OCI-LY3 (cell line): ENCODE measurements around the gene ZNF436.

Experiments used
- H2AFZ ChIP-seq: fragments of 200-600, 300-600 bp; shearing (Covaris generic); 2 replicates; pipeline ENCODE4 v1.6.0; 2014; ENCODE audit warnings: antibody characterized with exemption, low read depth, low read length
- H3K27ac ChIP-seq: fragments of 200-600, 300-600 bp; sonication (generic); 2 replicates; pipeline ENCODE4 v1.5.1; 2014; ENCODE audit warnings: mild to moderate bottlenecking, low read length, moderate library complexity, mixed read lengths
- H3K27me3 ChIP-seq: fragments of 200-600, 300-600 bp; sonication (generic); 2 replicates; pipeline ENCODE4 v1.6.1; 2014; ENCODE audit warnings: low read depth, low read length, mixed read lengths
- H3K36me3 ChIP-seq: fragments of 200-600, 300-600 bp; sonication (generic); replicated peaks from 2 replicates; pipeline ENCODE3; 2014; ENCODE audit warnings: low read depth, low read length, mixed read lengths
- H3K4me1 ChIP-seq: fragments of 300-600, 200-600 bp; sonication (generic); 2 replicates; pipeline ENCODE4 v1.6.1; 2014; ENCODE audit warnings: low read length, mixed read lengths
- H3K4me2 ChIP-seq: fragments of 200-600, 300-600 bp; sonication (generic); 2 replicates; pipeline ENCODE4 v1.6.1; 2014; ENCODE audit warnings: low read length, mixed read lengths
- H3K4me3 ChIP-seq: fragments of 300-600, 200-600 bp; sonication (generic); 2 replicates; pipeline ENCODE4 v1.5.1; 2014; ENCODE audit warnings: antibody characterized with exemption, mild to moderate bottlenecking, low read length, moderate library complexity
- H3K79me2 ChIP-seq: fragments of 300-600, 200-600 bp; shearing (Covaris generic); 2 replicates; pipeline ENCODE4 v1.6.1; 2014; ENCODE audit warnings: mild to moderate bottlenecking, low read length, mixed read lengths
- H3K9ac ChIP-seq: fragments of 300-600, 200-600 bp; shearing (Covaris generic); 2 replicates; pipeline ENCODE4 v1.6.0; 2014; ENCODE audit warnings: mild to moderate bottlenecking, low read length, moderate library complexity
- H3K9me3 ChIP-seq: fragments of 200-600, 300-600 bp; shearing (Covaris generic); 2 replicates; pipeline ENCODE4 v1.6.1; 2014; ENCODE audit warnings: low read length, mixed read lengths; ENCODE audit not compliant: insufficient read depth
- H4K20me1 ChIP-seq: fragments of 200-600, 300-600 bp; sonication (generic); 2 replicates; pipeline ENCODE4 v1.6.1; 2016; ENCODE audit warnings: low read length, mixed read lengths; ENCODE audit not compliant: insufficient read depth
- EZH2phosphoT487 ChIP-seq: fragments of 200-600 bp; shearing (Covaris generic); IDR thresholded peaks from 2 replicates; pipeline ENCODE4 v1.6.1; 2018; ENCODE audit warnings: antibody characterized with exemption, mixed run types, low read depth
- TF ChIP-seq, protein P1 (sequence below): fragments of 200-600, 300-600 bp; sonication (generic); IDR thresholded peaks from 2 replicates; pipeline ENCODE4 v1.5.1; 2014; ENCODE audit warnings: antibody characterized with exemption, low read length, low read depth

Gene ZNF436

DNA sequence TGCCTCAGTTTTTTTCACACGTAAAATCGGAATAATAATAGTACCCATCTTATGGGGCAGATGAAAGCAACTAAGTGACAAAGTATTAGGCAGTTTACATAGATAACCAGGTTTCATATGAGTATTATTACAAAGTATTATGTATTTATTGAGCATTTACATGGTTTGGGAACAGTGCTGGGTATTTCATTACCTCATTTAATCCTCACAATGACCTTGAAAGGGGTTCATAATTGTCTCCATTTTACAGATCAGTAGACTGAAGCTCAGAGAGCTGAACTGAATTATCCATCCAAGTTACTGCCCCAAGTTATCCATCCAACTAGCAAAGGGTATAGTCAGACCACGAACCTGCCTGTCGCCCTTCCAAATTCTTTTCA, 33.7 kb upstream of the ZNF436 start:
- H3K36me3 ChIP-seq, result no peaks in the 10 kb centered on the region
- peak overlapping the region; percentile 44 for H3K4me3 ChIP-seq
- H3K4me2 ChIP-seq, result peak overlapping the region; percentile 54
- H3K79me2 ChIP-seq, result no peaks in the 10 kb centered on the region
- H3K9ac ChIP-seq, result no peak overlapping the region
- no peaks in the 10 kb centered on the region for H3K27me3 ChIP-seq
- TF ChIP-seq EZH2phosphoT487, result no peak
- TF ChIP-seq, protein P1, sequence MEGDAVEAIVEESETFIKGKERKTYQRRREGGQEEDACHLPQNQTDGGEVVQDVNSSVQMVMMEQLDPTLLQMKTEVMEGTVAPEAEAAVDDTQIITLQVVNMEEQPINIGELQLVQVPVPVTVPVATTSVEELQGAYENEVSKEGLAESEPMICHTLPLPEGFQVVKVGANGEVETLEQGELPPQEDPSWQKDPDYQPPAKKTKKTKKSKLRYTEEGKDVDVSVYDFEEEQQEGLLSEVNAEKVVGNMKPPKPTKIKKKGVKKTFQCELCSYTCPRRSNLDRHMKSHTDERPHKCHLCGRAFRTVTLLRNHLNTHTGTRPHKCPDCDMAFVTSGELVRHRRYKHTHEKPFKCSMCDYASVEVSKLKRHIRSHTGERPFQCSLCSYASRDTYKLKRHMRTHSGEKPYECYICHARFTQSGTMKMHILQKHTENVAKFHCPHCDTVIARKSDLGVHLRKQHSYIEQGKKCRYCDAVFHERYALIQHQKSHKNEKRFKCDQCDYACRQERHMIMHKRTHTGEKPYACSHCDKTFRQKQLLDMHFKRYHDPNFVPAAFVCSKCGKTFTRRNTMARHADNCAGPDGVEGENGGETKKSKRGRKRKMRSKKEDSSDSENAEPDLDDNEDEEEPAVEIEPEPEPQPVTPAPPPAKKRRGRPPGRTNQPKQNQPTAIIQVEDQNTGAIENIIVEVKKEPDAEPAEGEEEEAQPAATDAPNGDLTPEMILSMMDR, result no peak
- H2AFZ ChIP-seq, result no peak overlapping the region
- no peak overlapping the region for H3K27ac ChIP-seq
- H4K20me1 ChIP-seq, result no peaks in the 10 kb centered on the region
- peaks cover 3% of the 10 kb centered on the region; the same call in 1 of the 2 replicates for H3K4me1 ChIP-seq
- H3K9me3 ChIP-seq, result no peaks in the 10 kb centered on the region

DNA sequence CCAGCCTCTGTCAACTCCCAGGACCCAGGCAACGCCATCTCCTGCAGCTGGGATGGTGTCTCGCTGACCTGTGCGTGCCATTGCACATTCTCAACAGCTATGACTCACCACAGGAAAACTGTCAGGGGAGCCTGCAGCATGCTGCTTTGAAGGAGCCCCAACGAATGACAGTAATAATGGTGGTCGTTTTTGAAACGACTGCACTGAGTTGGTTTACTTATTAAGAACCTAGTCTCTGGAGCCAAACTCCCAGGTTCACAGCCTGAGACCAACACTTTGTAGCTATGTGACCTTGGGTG, 33.4 kb upstream of the ZNF436 start:
- H3K36me3 ChIP-seq, result no peaks in the 10 kb centered on the region
- H3K27me3 ChIP-seq, result no peaks in the 10 kb centered on the region
- no peaks in the 10 kb centered on the region for H3K79me2 ChIP-seq
- no peak overlapping the region for H3K9ac ChIP-seq
- TF ChIP-seq EZH2phosphoT487, result no peak
- TF ChIP-seq, protein P1, result no peak
- H2AFZ ChIP-seq, result no peak overlapping the region
- H3K27ac ChIP-seq, result no peak overlapping the region
- H4K20me1 ChIP-seq, result no peaks in the 10 kb centered on the region
- no peak overlapping the region for H3K4me2 ChIP-seq
- no peaks in the 10 kb centered on the region for H3K9me3 ChIP-seq
- no peak overlapping the region for H3K4me3 ChIP-seq
- peaks cover 3% of the 10 kb centered on the region; the same call in 1 of the 2 replicates for H3K4me1 ChIP-seq

DNA sequence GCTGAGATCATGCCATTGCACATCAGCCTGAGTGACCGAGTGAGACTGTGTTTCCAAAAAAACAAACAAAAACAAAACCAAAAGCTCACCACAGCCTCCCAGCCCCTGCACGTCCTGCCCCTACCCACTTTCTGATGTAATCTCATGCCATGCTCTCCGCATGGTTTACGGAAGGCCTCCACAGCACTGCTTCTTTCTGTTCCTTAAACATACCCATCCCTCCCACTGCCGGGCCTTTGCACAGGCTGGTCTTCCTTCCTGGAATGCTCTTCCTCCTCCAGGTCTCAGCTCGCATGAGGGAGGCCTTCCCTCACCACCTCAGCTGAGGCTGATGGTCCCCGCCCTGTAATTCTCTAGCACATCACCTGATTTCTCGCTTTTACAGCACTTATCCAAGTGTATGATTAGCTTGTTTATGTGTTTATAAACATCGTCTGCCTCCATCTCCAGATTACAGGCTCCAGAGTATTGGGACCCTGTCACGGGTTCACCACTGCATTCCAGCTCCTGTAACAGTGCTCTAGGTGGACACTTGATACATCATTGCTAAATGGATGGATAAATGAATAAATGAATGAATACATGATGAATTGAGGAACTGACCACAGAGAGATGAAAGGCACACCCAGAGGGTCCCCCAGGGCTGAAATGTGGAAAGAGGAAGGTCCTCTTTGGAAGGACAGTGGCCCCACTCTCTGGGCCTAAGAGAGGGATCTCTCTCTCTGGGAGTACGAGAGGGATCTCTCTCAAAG, 32.8 kb upstream of the ZNF436 start:
- H2AFZ ChIP-seq, result no peak overlapping the region
- no peak overlapping the region for H3K4me2 ChIP-seq
- TF ChIP-seq, protein P1, result no peak
- no peak for TF ChIP-seq EZH2phosphoT487

DNA sequence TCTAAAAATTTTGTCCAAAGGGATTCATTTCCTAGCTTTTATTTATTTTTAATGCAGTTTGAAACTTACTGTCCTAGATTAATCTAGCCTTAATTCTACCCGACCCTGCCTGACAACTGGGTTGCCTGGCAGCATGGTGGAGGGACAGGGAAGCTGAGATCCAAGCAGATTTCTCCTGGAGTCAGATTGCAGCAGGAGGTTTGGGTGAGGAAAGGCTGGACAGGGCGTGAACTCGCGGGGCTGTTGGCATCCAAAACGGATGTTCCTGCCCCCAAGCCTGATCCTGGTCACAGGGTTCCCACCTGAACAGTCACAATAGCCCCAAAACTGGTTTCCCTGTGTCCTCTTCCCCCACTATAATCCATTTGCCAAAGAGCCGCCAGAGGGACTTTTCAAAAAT, 31.7 kb upstream of the ZNF436 start:
- H3K27me3 ChIP-seq, result no peaks in the 10 kb centered on the region; the same call in 1 of the 2 replicates
- no peaks in the 10 kb centered on the region for H4K20me1 ChIP-seq
- H3K27ac ChIP-seq, result no peak overlapping the region
- TF ChIP-seq, protein P1, result no peak
- no peak for TF ChIP-seq EZH2phosphoT487
- H3K4me3 ChIP-seq, result no peak overlapping the region
- H3K4me2 ChIP-seq, result no peak overlapping the region
- no peaks in the 10 kb centered on the region for H3K9me3 ChIP-seq
- no peak overlapping the region for H2AFZ ChIP-seq
- H3K36me3 ChIP-seq, result no peaks in the 10 kb centered on the region
- H3K4me1 ChIP-seq, result peaks cover 3% of the 10 kb centered on the region; the same call in 1 of the 2 replicates
- H3K79me2 ChIP-seq, result no peaks in the 10 kb centered on the region
- H3K9ac ChIP-seq, result no peak overlapping the region

More for the DNA sequence above, 32.8 kb upstream of the ZNF436 start:
- Histone ChIP-seq H3K79me2 (no peaks in the 10 kb centered on the region), H4K20me1 (no peaks in the 10 kb centered on the region), H3K4me1 (peaks cover 3% of the 10 kb centered on the region; the same call in 1 of the 2 replicates), H3K27me3 (no peaks in the 10 kb centered on the region), H3K4me3 (no peak overlapping the region), H3K9ac (no peak overlapping the region), H3K27ac (no peak overlapping the region), H3K9me3 (no peaks in the 10 kb centered on the region), H3K36me3 (no peaks in the 10 kb centered on the region)
